Tongue (tissue), 2 donors: ENCODE data around the gene CAMKMT. TPM values are rescaled to one million over a fixed set of nuclear protein-coding genes. Genes with fewer than 3 reads are reported as not detected.

Experiments used
- DNase-seq: peaks from one replicate; pipeline ENCODE4 v3.0.0-alpha.2; 2015
- total RNA-seq: library from RNA; depleted of rRNA; stranded (reverse); fragments of >200 nt; gene quantifications from one replicate; pipeline ENCODE4 v1.2.3, GENCODE V29; 2014

CAMKMT gene
- total RNA-seq, 1 donor from 2014 or later = 9.9 TPM

DNA sequence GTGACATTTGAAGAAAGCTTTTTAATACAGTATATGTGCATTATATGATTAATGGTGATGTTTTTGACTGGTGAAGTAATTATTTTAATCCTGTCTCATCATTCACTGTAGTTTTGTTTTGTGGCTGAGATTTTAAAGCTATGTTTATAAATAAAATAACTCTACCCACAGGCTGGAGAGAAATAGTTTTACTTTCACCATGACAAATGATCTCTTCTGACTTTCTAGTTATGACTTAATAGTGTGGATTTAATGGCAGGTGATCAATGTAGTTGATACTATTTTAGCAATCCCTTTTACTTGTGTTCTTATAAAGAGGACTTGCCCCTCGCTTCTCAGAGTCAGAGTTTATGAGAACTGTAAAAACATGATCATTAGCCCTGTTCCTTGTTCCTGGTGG is 290.2 kb downstream of the CAMKMT start:
- no peak for DNase-seq

DNA sequence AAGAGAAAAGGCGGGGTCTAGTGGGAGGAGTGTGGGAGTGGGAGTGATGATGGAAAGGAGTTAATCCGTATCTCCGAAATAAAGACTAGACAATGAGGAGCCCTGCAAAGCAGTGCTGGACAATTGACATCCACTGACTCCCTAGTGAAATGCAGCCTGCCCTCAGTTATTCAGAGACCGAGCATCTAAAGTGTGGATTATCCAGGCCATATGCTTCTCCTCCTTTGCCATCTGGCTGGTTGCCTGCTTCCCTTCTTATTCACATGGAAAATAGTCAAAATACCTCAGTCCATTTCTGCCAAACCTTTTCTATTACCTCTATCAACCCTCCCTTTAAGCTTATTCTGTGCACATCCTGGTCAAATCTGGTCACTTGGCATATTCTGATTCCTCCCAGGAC is 291.0 kb downstream of the CAMKMT start:
- peak; percentile 9 for DNase-seq

DNA sequence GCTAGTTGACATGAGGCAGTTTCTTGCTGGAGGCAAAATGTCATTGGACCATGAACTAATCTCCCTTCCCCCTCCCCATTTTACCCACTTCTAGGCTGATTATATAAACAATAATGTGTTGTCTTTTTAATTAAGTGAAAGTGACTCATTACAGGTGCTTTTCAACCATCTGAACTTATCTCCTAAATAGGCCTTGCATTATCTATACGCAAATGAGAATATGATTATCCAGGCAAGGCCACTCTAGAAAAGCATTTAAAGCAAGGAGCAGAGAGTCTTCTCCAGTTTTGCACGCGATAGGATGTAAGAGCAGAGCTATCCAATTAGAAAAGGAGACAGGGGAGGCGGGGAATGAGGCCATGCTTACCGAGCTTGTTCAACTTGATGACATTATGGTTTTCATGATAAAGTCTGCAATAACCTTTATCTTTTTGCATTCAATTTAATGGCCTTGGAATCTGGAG is 293.7 kb downstream of the CAMKMT start:
- DNase-seq = no peak

DNA sequence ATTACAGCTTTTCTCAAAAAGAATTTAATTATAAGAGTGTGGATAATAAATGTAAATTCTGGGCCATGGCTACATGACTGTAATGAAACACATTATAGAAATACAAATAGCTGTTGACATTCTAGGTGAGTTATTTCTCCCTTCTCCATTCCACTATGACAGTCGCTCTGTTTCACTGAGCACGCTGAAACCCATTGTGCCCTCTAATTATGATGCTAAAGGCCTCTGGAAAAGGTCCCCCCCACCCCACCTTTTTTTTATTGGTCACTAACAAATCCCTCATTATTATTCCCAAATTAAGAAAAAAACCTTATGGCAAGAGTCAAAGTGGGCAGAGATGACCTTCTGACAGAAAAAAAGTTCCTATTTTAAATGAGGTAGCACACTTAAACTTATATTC is 294.7 kb downstream of the CAMKMT start:
- DNase-seq = no peak

DNA sequence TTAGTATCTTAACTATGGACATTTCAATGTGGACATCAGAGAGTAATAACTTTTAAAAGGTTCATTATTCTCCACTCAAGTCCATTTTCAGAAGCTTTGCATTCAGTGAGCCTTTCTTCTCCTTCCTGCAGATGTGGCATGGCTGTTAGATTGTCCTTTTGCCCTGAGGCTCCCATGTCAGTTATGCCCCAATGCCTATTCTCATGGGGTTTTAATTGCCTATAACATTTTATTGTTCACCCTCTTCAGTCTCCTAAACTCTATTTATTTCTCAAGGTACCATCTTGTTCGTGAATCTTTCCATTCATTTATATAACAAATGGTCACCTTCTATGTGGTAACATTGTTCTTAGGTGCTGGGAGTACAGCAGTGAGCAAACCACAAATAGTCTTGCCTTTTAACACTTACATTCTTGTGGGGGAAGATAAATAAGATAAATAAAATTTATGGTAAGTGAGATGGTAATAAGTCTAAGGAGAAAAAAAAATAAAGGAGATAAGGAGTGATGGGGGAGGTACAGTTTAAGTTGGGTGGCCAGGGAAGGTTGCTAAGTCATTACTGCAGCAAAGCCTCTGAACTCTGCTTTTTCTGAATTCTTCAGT is 301.8 kb downstream of the CAMKMT start:
- DNase-seq = no peak

DNA sequence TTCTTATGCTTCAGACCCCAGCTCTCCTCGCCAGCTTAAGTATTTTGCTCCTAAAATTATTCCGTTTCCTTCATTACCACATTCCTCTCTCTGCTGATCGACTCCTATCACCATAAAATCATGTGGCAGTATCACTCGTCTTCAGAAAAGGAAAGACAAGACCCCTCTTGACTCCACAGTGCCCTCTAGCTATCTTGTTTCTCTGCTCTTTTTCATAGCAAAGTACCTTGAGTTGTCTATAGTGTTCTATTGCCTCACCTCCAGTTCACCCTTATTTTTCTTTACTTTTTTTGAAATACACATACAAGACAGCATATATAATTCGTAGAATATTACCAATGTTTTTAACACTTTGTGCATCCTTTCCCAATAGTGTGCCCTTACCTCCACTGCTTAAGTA is 306.6 kb downstream of the CAMKMT start:
- no peak for DNase-seq

DNA sequence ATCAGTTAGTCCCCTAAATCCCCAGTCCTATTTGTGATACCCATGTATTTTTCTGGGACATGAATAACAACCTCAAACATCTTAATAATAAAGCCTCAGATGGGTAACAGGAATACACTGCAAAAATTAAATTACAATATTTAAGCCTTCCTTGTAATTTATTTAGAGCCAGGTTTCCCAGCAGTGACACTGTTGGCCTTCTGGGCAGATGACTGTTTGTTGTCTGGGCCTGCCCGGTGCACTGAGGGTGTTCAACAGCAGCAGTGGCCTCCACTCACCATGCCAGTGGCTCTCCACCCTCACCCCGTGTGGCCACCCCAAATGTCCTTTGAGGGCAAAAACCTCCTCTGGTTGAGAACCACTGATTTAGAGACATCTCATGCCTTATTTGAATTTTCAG is 309.5 kb downstream of the CAMKMT start:
- no peak for DNase-seq

DNA sequence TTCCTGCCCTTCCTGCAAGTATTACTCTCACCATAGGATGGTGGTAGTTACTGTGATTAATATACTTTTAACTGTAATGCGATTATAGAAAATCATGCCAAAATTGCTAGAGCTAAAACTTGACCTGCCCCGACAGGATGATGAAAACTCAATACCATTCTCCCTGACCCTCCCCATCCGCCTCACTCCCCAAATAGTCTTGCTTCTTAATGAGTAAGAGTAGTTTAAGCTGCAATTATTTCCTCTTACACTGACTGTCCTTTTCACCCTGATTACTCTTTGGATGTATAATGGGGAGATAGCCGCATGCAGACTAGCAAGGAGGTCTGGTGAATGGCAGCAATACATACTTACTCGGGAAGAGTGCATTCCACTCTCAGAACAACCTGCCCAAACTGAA is 310.2 kb downstream of the CAMKMT start:
- no peak for DNase-seq

DNA sequence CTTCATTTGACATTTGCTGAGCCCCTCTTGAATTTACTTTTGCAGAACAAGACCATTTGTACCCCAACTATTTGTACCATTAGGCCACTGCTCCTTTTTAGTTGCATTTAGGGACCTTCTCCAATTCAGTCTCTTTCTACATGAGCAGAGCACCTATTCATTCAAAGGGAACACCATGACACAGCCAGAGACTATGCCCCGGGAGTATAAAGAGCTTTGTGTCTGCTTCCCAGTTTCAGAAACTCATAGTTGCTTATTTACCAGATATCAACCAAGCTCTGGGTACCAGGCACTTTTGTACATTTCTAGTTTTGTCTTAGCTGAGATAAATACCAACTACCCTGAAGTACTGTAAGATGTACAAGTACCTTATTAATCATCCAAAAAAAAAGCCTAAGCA is 310.7 kb downstream of the CAMKMT start:
- no peak for DNase-seq

DNA sequence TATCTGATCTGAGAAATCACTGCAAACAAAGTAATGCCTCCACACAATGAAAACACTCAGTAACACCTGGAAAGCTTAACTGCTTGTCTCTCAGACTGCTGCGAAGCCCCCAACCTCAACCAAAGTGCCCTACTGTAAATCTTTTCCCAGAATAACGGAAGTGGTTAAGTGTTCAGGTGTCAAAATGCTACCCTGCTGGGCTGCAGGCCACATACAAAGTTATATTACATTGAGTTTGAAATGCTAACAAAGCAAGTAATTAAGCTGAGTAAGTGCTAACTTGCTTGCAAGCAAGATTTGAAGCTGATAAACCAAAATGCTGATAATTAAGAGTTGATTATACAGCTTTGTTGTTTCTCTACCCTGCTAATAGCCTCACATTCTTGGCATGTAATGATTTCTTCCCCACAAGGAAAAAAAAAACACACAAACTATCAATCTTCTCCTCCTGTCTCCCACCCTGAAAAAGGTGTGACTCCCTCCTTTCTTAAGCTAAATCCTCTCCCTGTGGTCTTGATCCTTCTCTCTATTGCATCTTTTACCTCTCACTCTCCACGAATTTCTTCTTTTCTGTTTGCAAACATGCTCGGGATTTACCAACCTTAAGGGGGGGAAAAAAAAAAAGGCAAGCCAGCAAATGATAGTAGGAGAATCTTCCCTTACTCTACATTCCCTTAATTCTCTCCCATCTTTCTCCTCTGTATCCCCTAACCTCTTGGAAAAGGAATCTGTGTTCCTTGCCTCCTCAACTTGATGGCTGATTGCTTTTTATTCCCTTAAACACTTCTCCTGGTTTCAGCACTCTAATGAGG is 312.9 kb downstream of the CAMKMT start:
- no peak for DNase-seq

DNA sequence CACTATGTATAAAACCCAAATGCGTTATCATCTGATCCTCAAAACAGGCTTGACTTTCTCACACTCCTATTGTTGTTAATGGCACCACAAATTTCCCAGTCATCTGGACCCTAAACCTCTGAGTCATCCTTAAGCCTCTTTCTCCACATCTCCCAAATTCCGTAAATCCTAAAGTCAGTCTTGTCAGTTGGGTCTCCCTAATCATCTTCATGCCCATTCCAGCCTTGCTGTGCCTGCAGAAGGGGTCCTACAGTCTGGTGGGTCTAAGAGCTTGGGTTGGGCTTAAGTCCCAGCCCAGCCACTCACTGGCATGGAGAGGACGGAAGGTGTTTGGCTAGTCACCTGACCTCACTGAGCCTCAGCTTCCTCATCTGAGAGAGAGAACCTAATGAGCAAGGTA is 314.6 kb downstream of the CAMKMT start:
- no peak for DNase-seq

DNA sequence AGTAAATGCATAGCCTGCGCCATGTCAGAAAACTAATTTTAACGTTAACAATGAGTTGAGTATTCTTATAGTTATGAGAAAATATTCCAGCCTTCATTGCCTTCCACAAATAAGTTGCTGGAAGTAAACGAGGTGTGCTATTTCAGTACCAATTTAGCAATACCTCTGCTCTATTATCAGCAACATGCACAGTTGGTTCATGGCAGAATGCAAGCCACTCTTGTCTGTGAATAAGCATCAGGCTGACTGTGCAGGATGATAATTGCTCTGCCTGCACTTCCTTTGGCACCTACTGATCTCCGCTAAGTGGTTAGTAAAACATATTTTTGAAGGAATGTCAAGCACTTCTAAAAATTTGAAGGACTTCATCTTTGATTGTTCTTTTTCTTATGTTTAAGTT is 317.8 kb downstream of the CAMKMT start:
- DNase-seq = no peak

DNA sequence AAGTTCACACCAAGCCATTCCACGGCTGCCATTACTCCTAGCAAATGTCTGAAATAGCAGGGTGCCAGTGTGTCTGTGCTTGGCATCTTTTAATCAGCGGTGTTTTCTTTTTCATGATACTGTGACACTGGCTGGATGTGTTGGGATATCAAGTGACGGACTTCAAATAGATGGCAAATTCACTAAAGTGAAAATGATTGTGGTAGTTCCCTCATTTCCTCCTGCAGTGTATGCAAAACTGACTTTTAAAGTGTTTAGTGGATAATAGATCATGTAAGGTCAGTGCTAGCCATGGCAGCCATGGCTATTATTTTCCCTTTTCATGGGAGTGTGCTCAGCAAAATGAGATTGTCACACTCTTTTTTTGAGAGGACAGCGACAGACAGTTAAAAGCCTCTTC is 318.2 kb downstream of the CAMKMT start:
- no peak for DNase-seq

DNA sequence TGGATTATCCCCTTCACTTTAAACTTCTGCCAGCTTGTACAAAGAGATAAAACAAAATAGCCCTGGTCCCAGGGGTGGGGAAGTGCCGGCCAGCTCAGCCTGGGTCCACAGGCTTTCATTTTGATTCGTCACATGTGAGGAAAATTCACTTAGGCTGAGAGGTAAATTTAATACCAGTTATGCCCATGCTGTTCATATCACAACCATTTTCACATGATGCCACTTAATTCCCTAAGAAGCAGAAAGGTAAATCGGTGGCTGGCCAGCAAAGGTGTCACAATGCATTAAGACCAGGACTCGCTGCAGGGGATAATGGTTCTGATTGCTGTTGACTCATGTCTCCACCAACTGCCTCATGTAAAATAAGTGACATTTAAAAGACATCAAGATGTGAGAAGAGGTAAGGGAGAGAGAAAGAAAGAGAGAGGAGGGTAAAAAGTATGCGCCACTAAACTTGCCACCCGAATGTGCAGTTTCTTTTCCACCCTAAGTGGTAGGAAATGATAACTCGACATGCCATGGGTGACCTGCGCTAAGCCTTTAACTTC is 318.8 kb downstream of the CAMKMT start:
- DNase-seq = no peak

DNA sequence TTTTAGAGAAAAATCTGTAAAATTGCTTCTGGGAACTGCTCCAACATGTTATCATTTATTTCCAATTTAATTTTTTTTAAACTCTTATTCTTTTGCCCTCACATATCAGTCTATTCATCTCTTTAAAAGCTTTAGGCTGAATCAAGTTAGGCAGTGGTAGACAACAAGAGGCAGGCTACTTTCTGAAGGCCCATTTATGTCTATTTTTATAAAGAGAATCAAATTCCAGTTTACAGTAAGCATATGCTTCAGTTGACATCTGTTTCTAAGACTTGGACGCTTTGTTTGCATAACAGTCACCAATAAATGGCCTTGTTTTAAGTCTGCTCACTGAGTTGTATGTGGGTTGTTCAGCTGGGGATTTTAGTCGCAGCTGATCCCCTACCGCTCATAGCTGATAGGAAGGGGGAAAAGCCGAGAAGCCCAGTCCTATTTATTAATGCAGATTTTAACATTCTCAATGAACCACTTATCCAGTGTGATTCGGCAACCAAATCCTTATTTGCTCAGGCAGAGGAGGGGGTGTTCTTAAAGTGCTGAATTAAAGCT is 319.3 kb downstream of the CAMKMT start:
- peak; percentile 74 for DNase-seq

DNA sequence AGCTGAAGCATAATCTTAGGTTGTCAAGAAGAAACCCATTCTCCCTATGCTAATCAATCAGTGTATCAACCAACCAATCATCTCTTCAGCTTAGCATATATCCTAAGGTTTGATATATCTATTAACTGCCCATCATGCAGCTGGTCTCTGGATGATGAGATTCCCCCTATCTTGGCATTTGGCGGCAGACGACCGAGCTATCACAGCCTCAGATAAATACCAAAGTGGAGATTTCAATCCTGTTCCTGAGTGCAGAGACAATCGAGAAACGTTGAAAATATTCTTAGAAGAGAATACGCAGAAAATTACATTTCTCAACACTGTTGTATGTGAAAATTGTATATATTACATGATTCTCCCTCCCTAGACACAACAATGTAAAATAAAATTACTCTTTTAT is 320.7 kb downstream of the CAMKMT start:
- no peak for DNase-seq

DNA sequence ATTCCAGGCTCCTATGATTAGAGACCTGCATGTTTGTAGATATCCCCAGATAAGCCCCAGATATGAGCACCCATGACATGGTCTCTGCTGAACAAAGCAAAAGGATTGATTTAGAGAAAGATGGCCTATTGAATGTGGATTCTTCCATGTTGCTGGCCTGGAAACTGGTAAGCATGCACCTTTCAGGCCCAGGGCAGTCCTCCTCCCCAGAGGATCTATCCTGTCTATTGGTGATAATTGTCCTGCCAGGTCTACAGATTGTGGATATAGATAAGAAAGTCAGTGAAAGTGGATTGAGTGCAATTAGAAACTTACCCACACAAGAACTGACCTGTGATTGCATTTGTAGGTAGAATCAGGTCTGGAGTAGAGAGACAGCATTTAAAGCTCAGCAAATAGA is 322.8 kb downstream of the CAMKMT start:
- DNase-seq = no peak

DNA sequence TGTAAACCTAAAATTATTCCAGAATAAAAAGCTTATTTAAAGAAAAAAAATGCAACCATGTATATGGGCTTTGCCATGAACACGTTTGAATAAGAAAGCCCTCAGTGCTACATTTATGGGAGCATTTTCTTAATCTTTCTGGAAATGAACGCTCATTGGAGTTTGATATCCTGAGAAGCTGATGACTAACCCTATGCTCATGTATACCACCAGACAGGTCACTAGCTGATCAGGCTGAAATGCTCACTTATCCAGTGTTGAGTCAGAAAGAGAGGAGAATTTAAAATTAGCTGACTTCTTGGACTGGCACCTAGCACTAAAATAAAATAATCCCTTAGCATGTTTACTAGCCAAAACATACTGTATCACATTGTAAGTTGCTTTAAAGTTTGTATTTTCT is 324.8 kb downstream of the CAMKMT start:
- no peak for DNase-seq

DNA sequence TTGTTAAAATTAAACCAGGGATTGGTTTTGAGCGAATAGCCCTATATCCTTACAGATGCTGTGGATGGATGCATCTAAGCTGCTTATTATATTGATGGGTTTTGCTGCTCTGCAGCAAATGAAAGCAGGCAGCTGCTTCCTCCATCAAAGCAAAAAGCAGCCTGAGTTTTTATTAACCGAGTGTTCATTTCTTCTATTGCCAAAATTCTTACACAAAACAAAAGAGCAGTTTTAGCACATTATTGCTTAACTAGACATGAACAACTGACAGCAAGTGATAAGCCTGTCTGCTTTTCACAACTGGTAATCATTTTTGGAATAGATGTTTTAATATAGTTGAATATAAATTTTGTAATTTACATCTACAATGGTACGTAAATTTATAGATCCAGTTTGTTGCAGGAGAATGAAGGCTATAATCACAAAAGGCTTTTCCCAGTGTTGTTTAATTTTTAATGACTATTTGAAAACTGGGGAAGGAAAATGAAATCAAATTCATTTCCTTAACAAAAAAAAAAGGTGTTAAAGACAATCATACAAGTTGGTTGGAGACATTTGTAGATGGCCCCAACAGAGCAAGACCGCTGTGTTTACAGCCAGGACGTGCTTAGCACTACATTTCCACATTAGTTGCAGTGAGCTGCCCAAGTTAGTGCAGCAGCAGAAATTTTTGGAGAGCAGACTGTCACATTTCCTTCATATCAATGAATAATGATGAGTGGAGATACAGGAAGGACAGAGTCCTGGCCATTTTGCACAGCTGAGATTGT is 326.1 kb downstream of the CAMKMT start:
- no peak for DNase-seq

DNA sequence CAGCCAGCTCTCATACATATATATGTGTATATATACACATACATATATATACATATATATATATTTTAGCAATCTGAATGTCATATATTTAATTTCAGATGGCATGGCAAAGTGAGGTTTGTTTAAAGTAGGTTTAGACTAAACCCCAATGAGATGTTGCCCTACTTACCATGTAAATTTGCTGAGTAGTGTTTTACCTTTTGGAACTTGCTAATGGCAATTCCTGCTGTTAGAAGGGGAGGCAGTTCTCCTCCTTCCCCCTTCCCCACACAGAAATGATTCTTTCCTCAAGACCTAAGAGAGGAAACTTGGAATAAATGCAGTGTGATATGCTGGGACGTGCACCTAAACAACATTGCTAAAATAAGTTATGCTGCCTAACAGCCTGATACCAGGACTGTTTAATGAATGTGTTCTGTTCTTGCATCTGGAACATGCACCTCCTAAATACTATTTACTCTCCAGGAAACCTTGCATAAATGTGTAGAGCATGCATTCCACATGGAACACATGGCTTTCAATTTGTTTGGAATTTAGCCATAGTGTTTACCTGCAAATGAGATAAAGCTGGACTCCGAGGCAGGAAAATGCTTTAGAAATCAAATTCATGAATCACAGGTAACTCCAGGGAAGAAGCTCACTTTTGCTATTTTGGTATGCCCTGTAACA is 326.8 kb downstream of the CAMKMT start:
- no peak for DNase-seq

DNA sequence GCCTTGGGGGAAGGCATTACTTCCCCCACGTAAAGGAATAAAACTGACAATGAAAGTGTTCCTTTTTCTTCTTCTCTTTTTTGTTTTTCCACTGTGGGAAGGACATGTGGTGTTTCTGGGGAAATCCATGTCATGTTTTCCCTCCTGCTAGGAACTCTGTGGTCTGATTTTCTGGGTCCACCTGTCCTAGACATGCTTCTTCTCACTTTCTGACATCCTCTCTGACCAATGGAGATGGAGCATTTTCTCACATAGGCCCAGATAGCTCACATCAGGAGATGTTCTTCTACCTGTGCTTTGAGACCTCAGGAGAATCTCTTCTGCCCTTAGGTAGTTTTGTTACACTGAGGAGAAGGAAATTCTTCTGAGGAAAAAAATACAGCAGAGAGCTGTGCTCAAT is 327.8 kb downstream of the CAMKMT start:
- no peak for DNase-seq

DNA sequence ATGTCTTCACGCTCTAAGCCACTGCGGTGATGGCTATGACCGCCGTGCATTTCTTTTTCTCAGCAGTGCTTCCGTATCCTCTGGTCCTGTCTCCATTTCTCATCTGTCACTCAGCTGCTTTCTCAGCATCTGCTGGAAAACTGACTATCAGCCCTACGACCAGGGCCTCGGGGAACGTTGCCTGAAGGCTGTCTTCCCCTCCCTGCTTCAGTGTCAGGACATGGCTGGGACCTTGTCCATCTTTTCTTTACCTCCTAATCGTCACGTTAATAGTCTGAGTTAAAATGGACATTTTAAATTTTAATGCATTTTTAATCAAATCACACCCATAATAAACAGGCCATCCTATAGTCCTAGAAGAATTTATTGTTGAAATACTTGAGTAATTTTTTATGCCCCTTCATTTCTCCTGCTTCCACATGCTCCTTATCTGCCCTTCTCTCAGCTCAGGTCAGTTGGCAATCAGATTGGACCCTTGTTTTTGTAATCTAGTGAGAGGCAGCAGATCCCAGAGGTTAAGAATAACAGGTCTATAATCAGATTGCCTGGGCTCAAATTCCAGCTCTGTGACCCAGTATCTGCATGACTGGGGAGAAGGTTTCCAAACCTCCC is 329.5 kb downstream of the CAMKMT start:
- DNase-seq = no peak
